ENCODE results near the gene C19orf81. TPM values are rescaled to one million over a fixed set of nuclear protein-coding genes. Genes with fewer than 3 reads are reported as not detected.

Gene C19orf81
- total and polyA plus RNA-seq, 2 of the 13 experiments (the other 11 are each of a cell fraction or from before 2014, with no cell fraction given) = not detected

DNA sequence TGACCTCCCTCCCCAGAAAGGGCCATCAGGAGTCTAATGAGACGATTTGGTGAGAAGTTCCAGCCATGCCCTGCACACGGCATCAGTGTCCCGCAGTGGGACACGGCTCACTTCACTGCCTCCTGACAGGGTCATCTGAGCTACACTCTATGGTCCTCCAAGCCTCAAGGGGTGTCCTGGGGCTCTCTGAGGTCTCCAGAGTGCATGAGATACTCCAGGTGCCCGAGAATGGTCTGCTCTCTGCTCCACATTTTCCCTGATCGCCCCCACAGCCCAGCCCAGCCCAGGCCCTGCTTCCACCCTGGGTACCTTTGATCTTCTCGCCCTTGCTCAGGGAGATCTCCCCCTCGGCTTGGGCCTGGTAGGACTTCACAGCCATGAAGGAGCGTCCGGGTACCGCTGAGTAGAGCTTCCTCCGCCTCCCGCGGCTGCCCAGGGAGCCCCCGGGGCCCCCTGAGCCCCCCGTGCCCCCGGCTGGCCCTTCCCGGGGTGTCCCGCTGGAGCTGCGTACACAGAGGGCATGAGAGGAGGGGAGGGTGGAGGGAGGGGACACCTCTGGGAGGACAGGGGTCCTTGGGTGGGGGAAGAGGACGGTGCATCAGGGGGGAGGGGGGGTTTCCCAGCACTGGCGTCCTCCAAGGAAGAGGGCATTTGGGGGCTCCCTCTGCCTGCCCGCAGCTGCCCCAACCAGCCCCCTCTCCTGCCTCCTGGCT lies 53.1 kb downstream of the C19orf81 start:
- ChIA-PET CTCF (ENCODE audit: low intra/inter-chr PET ratio, low total read pairs) (no interaction called here), POLR2A (no interaction called here)
- no peak overlapping the region for H3K9ac ChIP-seq (ENCODE audit: insufficient read depth, low read depth, low read length)
- no peaks in the 10 kb centered on the region for H3K36me3 ChIP-seq (replicated peaks in 1 of 2; ENCODE audit: control insufficient read depth in 1 of 2, insufficient read depth in 2 of 2, low read length in 2 of 2)
- no peaks in the 10 kb centered on the region for H3K79me2 ChIP-seq (ENCODE audit: insufficient read depth, low read length)
- WGBS (ENCODE audit: low lambda C conversion rate) = 9% methylated on average over 6 of the region's 23 CpGs
- BruUV-seq (replicated peaks) = no TSS peak
- no peak overlapping the region for H3K4me3 ChIP-seq (replicated peaks in 1 of 3; ENCODE audit: insufficient read depth in 1 of 3, low read depth in 2 of 3, low read length in 3 of 3)
- intact Hi-C loops (cut with micrococcal nuclease; ENCODE audit: unreplicated experiment) (no loop called here), in situ Hi-C loops (cut with HindIII; ENCODE audit: extremely low pct_ligation_motif_present, low pct_unique_long_range_greater_than_20kb) (no loop called here)
- TF ChIP-seq ZSCAN9 (CRISPR knock-in tag; IDR thresholded peaks at IDR 0.05; ENCODE audit: borderline replicate concordance) (no peak), SP5 (CRISPR knock-in tag; IDR thresholded peaks at IDR 0.05; ENCODE audit: borderline replicate concordance, low read depth) (no peak), ZSCAN22 (CRISPR knock-in tag; IDR thresholded peaks at IDR 0.05) (no peak), PAWR (CRISPR knock-in tag; IDR thresholded peaks at IDR 0.05; ENCODE audit: borderline replicate concordance) (no peak), AGO2 (optimal IDR thresholded peaks at IDR 0.05; ENCODE audit: low read depth, low read length) (no peak), MXD4 (CRISPR knock-in tag; IDR thresholded peaks at IDR 0.05) (no peak), SMAD3 (CRISPR knock-in tag; IDR thresholded peaks at IDR 0.05) (no peak), ZMYM3 (CRISPR knock-in tag; IDR thresholded peaks at IDR 0.05) (no peak), ZNF589 (CRISPR knock-in tag; conservative IDR thresholded peaks at IDR 0.05) (no peak), ZNF546 (CRISPR knock-in tag; conservative IDR thresholded peaks at IDR 0.05) (no peak), EEA1 (CRISPR knock-in tag; IDR thresholded peaks at IDR 0.05; ENCODE audit: borderline replicate concordance) (no peak)
- TF ChIP-seq, protein P1, sequence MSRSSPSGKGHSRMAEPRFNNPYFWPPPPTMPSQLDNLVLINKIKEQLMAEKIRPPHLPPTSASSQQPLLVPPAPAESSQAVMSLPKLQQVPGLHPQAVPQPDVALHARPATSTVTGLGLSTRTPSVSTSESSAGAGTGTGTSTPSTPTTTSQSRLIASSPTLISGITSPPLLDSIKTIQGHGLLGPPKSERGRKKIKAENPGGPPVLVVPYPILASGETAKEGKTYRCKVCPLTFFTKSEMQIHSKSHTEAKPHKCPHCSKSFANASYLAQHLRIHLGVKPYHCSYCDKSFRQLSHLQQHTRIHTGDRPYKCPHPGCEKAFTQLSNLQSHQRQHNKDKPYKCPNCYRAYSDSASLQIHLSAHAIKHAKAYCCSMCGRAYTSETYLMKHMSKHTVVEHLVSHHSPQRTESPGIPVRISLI (CRISPR knock-in tag; IDR thresholded peaks at IDR 0.05; ENCODE audit: borderline replicate concordance) = no peak
- TF ChIP-seq, protein P2, sequence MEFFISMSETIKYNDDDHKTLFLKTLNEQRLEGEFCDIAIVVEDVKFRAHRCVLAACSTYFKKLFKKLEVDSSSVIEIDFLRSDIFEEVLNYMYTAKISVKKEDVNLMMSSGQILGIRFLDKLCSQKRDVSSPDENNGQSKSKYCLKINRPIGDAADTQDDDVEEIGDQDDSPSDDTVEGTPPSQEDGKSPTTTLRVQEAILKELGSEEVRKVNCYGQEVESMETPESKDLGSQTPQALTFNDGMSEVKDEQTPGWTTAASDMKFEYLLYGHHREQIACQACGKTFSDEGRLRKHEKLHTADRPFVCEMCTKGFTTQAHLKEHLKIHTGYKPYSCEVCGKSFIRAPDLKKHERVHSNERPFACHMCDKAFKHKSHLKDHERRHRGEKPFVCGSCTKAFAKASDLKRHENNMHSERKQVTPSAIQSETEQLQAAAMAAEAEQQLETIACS (CRISPR knock-in tag; IDR thresholded peaks at IDR 0.05) = no peak
- TF ChIP-seq, protein P3, sequence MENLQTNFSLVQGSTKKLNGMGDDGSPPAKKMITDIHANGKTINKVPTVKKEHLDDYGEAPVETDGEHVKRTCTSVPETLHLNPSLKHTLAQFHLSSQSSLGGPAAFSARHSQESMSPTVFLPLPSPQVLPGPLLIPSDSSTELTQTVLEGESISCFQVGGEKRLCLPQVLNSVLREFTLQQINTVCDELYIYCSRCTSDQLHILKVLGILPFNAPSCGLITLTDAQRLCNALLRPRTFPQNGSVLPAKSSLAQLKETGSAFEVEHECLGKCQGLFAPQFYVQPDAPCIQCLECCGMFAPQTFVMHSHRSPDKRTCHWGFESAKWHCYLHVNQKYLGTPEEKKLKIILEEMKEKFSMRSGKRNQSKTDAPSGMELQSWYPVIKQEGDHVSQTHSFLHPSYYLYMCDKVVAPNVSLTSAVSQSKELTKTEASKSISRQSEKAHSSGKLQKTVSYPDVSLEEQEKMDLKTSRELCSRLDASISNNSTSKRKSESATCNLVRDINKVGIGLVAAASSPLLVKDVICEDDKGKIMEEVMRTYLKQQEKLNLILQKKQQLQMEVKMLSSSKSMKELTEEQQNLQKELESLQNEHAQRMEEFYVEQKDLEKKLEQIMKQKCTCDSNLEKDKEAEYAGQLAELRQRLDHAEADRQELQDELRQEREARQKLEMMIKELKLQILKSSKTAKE (CRISPR knock-in tag; IDR thresholded peaks at IDR 0.05; ENCODE audit: borderline replicate concordance) = no peak
- TF ChIP-seq, protein P4, sequence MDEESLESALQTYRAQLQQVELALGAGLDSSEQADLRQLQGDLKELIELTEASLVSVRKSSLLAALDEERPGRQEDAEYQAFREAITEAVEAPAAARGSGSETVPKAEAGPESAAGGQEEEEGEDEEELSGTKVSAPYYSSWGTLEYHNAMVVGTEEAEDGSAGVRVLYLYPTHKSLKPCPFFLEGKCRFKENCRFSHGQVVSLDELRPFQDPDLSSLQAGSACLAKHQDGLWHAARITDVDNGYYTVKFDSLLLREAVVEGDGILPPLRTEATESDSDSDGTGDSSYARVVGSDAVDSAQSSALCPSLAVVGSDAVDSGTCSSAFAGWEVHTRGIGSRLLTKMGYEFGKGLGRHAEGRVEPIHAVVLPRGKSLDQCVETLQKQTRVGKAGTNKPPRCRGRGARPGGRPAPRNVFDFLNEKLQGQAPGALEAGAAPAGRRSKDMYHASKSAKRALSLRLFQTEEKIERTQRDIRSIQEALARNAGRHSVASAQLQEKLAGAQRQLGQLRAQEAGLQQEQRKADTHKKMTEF (CRISPR knock-in tag; IDR thresholded peaks at IDR 0.05) = no peak
- TF ChIP-seq, protein P5, sequence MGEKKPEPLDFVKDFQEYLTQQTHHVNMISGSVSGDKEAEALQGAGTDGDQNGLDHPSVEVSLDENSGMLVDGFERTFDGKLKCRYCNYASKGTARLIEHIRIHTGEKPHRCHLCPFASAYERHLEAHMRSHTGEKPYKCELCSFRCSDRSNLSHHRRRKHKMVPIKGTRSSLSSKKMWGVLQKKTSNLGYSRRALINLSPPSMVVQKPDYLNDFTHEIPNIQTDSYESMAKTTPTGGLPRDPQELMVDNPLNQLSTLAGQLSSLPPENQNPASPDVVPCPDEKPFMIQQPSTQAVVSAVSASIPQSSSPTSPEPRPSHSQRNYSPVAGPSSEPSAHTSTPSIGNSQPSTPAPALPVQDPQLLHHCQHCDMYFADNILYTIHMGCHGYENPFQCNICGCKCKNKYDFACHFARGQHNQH (CRISPR knock-in tag; IDR thresholded peaks at IDR 0.05) = no peak
- peaks cover 5 to 34% of the 10 kb centered on the region in 2 experiments; a peak in 3 of 5 replicates for H3K27me3 ChIP-seq (ENCODE audit: control insufficient read depth in 1 of 2, insufficient read depth in 2 of 2, low read length in 2 of 2)
- 0 out of 2 replicates have a peak, but pooled peaks cover 3% of the 10 kb centered on the region for H4K20me1 ChIP-seq (ENCODE audit: insufficient read depth, low read length)
- no peak overlapping the region for H3K27ac ChIP-seq (ENCODE audit: extremely low read length, insufficient read depth, low read length)
- DNase-seq (ENCODE audit: low spot score) = no peak
- no peak overlapping the region for H3K4me2 ChIP-seq (ENCODE audit: low read depth, low read length)
- H3K4me1 ChIP-seq (ENCODE audit: insufficient read depth, low read length) = no peaks in the 10 kb centered on the region
- no peak overlapping the region for H2AFZ ChIP-seq (ENCODE audit: low read length)
- FAIRE-seq = no peak
- no peaks in the 10 kb centered on the region for H3K9me3 ChIP-seq (ENCODE audit: low read length)
- ATAC-seq = no peak

All from HepG2 (cell line).